Hematopoietic multipotent progenitor cell treated with erythropoietin and hydrocortisone succinate and interleukin-3 and kit ligand, for 4 days (in vitro differentiated cells): Measurements from ENCODE around the gene SORT1.
"Not testable (repeated sequence)": the region's sequence is repeated elsewhere in the genome, so short reads cannot be mapped to it uniquely, and the experiment has no call there.

Source experiments
- DNase-seq: peaks from one replicate; pipeline ENCODE4 v3.0.0-alpha.2; 2015

Gene SORT1

GRCh38 chr1:109327285-109327684, 70.4 kb downstream of the SORT1 start:
- DNase-seq, result no peak

- DNase-seq, result no peak
Observed at GRCh38 chr1:109322974-109323373, 74.7 kb downstream of the SORT1 start.

GRCh38 chr1:109319114-109319513, 78.6 kb downstream of the SORT1 start:
- DNase-seq, result no peak

- DNase-seq, result peak; percentile 65
Observed at GRCh38 chr1:109316506-109316905, 81.2 kb downstream of the SORT1 start.

GRCh38 chr1:109315288-109315687, 82.4 kb downstream of the SORT1 start:
- no peak for DNase-seq

GRCh38 chr1:109314795-109315194, 82.9 kb downstream of the SORT1 start:
- DNase-seq, result no peak

GRCh38 chr1:109312978-109313775, 84.5 kb downstream of the SORT1 start:
- DNase-seq, result no peak

- no peak for DNase-seq
Observed at GRCh38 chr1:109312246-109312645, 85.5 kb downstream of the SORT1 start.

- no peak for DNase-seq
Observed at GRCh38 chr1:109309347-109309746, 88.4 kb downstream of the SORT1 start.

- peak; percentile 74 for DNase-seq
Observed at GRCh38 chr1:109307274-109308021, 90.3 kb downstream of the SORT1 start.

- peak; percentile 11 for DNase-seq
Observed at GRCh38 chr1:109306832-109307273, 90.9 kb downstream of the SORT1 start, which contains the start of gene MYBPHL. Gene MYBPHL (minus strand): TSS chr1:109307011. CDS start chr1:109306991, 20 bp downstream.

GRCh38 chr1:109305991-109306390, 91.7 kb downstream of the SORT1 start:
- DNase-seq, result not testable (repeated sequence)

GRCh38 chr1:109304226-109304920, 93.3 kb downstream of the SORT1 start:
- DNase-seq, result no peak

GRCh38 chr1:109301874-109302273, 95.8 kb downstream of the SORT1 start:
- DNase-seq, result no peak

- no peak for DNase-seq
Observed at GRCh38 chr1:109300650-109301151, 97.0 kb downstream of the SORT1 start.

- DNase-seq, result no peak
Observed at GRCh38 chr1:109299558-109300343, 98.0 kb downstream of the SORT1 start.

GRCh38 chr1:109298666-109299557, 98.8 kb downstream of the SORT1 start:
- no peak for DNase-seq

GRCh38 chr1:109296782-109297181, 100.9 kb downstream of the SORT1 start:
- DNase-seq, result no peak

- no peak for DNase-seq
Observed at GRCh38 chr1:109295712-109296415, 101.9 kb downstream of the SORT1 start.

GRCh38 chr1:109294481-109294880, 103.2 kb downstream of the SORT1 start:
- no peak for DNase-seq

- no peak for DNase-seq
Observed at GRCh38 chr1:109293026-109293425, 104.7 kb downstream of the SORT1 start.
